Measurements from ENCODE around the gene GLT1D1.

DNA sequence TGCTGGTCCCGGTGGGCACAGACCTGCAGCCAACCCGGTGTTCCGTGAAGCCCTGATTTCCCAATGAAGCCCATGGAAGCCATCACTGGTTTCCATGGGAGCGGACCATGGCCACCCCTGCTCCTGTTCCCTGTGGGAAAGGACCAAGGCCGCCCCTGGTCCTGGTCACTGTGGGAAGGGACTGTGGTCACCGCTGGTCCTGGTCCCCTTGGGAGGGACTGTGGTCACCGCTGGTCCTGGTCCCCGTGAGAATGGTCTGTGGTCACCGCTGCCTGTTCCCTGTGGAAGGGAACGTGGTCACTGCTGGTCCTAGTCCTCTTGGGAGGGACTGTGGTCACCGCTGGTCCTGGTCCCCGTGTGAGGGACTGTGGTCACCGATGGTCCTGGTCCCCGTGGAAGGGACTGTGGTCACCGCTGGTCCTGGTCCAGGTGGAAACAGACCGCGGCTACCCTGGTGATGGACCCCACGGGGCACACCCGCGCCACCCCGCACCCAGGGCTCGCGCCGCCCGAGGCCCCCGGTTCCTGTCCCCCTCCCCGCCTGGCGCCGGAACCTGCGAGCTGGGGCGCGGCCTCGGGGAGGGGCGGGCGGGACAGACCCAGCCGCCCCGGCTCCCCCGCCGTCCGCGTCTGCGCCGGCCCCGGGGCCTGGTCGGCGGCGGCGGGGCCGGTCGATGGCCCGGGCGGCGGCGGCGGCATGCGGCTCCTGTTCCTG is at the start of gene GLT1D1:
- TF ChIP-seq CTCF (IDR thresholded peaks at IDR 0.05): no peak
- TF ChIP-seq, protein P1, sequence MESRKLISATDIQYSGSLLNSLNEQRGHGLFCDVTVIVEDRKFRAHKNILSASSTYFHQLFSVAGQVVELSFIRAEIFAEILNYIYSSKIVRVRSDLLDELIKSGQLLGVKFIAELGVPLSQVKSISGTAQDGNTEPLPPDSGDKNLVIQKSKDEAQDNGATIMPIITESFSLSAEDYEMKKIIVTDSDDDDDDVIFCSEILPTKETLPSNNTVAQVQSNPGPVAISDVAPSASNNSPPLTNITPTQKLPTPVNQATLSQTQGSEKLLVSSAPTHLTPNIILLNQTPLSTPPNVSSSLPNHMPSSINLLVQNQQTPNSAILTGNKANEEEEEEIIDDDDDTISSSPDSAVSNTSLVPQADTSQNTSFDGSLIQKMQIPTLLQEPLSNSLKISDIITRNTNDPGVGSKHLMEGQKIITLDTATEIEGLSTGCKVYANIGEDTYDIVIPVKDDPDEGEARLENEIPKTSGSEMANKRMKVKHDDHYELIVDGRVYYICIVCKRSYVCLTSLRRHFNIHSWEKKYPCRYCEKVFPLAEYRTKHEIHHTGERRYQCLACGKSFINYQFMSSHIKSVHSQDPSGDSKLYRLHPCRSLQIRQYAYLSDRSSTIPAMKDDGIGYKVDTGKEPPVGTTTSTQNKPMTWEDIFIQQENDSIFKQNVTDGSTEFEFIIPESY (IDR thresholded peaks at IDR 0.05; ENCODE audit: borderline replicate concordance, low read depth): no peak
- TF ChIP-seq REST (IDR thresholded peaks at IDR 0.05; ENCODE audit: low read depth, low read length): no peak
- no peak for TF ChIP-seq JUND (IDR thresholded peaks at IDR 0.05)
- TF ChIP-seq POLR2AphosphoS5 (IDR thresholded peaks at IDR 0.05; ENCODE audit: low read depth, low read length): no peak
- TF ChIP-seq TCF12 (IDR thresholded peaks at IDR 0.05): no peak
- no peak for TF ChIP-seq TAF1 (IDR thresholded peaks at IDR 0.05; ENCODE audit: borderline replicate concordance, low read depth, low read length)
- TF ChIP-seq SIN3A (IDR thresholded peaks at IDR 0.05; ENCODE audit: borderline replicate concordance, low read depth, low read length): no peak
- no peak for TF ChIP-seq NFIC (IDR thresholded peaks at IDR 0.05; ENCODE audit: borderline replicate concordance)
- no peak for TF ChIP-seq EZH2phosphoT487 (IDR thresholded peaks at IDR 0.05; ENCODE audit: borderline replicate concordance, low read depth)
